HCT116 (cell line): ENCODE data around the gene NPM3. TPM values are rescaled to one million over a fixed set of nuclear protein-coding genes. Genes with fewer than 3 reads are reported as not detected.

Source experiments
- ATAC-seq: fragments of 200-7000 bp; cut with Tn5 transposase; 2 replicates; pipeline ENCODE4 v1.9.1; 2020; ENCODE audit warnings: mild to moderate bottlenecking, moderate library complexity
- BruUV-seq: library from RNA; stranded (reverse); fragments of 400-500 nt; replicated peaks from 2 replicates; lab custom pipeline; 2021; lab: Mats Ljungman, UMichigan
- CTCF ChIA-PET: fragments of 300-600 bp; sonication (Branson Sonifier 250); formaldehyde crosslinking; loops from one replicate; lab custom pipeline; 2021; ENCODE audit warnings: antibody characterized with exemption; lab: Charles Lee
- POLR2A ChIA-PET: fragments of 300-600, 350-600 bp; sonication (Branson Sonifier 250); formaldehyde crosslinking; loops from one replicate; lab custom pipeline; 2021; ENCODE audit warnings: antibody characterized with exemption; lab: Charles Lee
- RAD21 ChIA-PET, 2 experiments: fragments of 300-600 bp; sonication (Branson Sonifier 250); formaldehyde crosslinking; loops; one replicate each; lab custom pipeline; 2023; ENCODE audit warnings: low total read pairs in 2 of 2; ENCODE audit not compliant: uncharacterized antibody in 2 of 2, unreplicated experiment in 2 of 2, low non-redundant PET in 1 of 2; lab: Charles Lee
- DNase-seq: peaks from one replicate; pipeline ENCODE4 v3.0.0-alpha.2; 2010; ENCODE audit warnings: low read depth, low spot score
- H2AFZ ChIP-seq: fragments of 200-600 bp; shearing (Covaris generic), sonication (generic); 2 replicates; pipeline ENCODE4 v1.6.1; 2017; ENCODE audit warnings: low read depth, mixed run types, mixed read lengths, antibody characterized with exemption, low read length; ENCODE audit not compliant: poor library complexity, severe bottlenecking
- H3K27ac ChIP-seq: 2 replicates; pipeline ENCODE4 v1.5.1; 2012; ENCODE audit warnings: low read depth, low read length
- H3K27me3 ChIP-seq: fragments of 200-600 bp; sonication (generic); 2 replicates; pipeline ENCODE4 v1.6.1; 2016; ENCODE audit warnings: mixed run types, low read length, mixed read lengths; ENCODE audit not compliant: insufficient read depth
- H3K36me3 ChIP-seq, 2 experiments: fragments of 200-500 bp in 1 of 2; fragments of 200-600 bp in 1 of 2; sonication (Bioruptor generic) in 1 of 2; sonication (generic) in 1 of 2; 2 replicates each; pipeline versions ENCODE4 v1.5.1 to v1.6.1; 2014 to 2016; ENCODE audit warnings: low read length in 2 of 2, inconsistent platforms in 1 of 2, mixed read lengths in 1 of 2, mixed run types in 1 of 2; ENCODE audit not compliant: insufficient read depth in 2 of 2, control insufficient read depth in 1 of 2
- H3K4me1 ChIP-seq, 2 experiments: fragments of 200-600 bp in 1 of 2; sonication (generic) in 1 of 2; 2 replicates each; pipeline versions ENCODE4 v1.5.1 to v1.6.1; 2012 to 2017; ENCODE audit warnings: low read length in 2 of 2, inconsistent platforms in 1 of 2, mild to moderate bottlenecking in 1 of 2, mixed read lengths in 1 of 2, mixed run types in 1 of 2, moderate library complexity in 1 of 2; ENCODE audit not compliant: insufficient read depth in 2 of 2, control insufficient read depth in 1 of 2
- H3K4me2 ChIP-seq: fragments of 200-600 bp; sonication (generic); 2 replicates; pipeline ENCODE4 v1.6.1; 2017; ENCODE audit warnings: mixed run types, low read length, mixed read lengths
- H3K4me3 ChIP-seq, 2 experiments: fragments of 200-600 bp in 1 of 2; sonication (generic) in 1 of 2; replicated peaks in 1 of 2; 2 replicates each; pipeline ENCODE4 v1.5.1; 2011 to 2016; ENCODE audit warnings: low read length in 2 of 2, control low read depth in 1 of 2, low read depth in 1 of 2, mild to moderate bottlenecking in 1 of 2, mixed read lengths in 1 of 2, mixed run types in 1 of 2
- H3K79me2 ChIP-seq: fragments of 200-600 bp; sonication (generic); 2 replicates; pipeline ENCODE4 v1.6.1; 2017; ENCODE audit warnings: mild to moderate bottlenecking, mixed run types, low read length, moderate library complexity, mixed read lengths; ENCODE audit not compliant: insufficient read depth
- H3K9ac ChIP-seq: fragments of 200-600 bp; sonication (generic); 2 replicates; pipeline ENCODE4 v1.6.1; 2016; ENCODE audit warnings: low read length, mixed read lengths
- H3K9me2 ChIP-seq: fragments of 200-600 bp; sonication (generic), shearing (Covaris generic); 2 replicates; pipeline ENCODE4 v1.6.1; 2017; ENCODE audit warnings: mixed run types, mild to moderate bottlenecking, moderate library complexity; ENCODE audit not compliant: insufficient read depth
- H3K9me3 ChIP-seq, 2 experiments: fragments of 200-500 bp in 1 of 2; fragments of 200-600 bp in 1 of 2; sonication (Bioruptor generic) in 1 of 2; sonication (generic) in 1 of 2; 2 replicates each; pipeline ENCODE4 v1.6.1; 2014 to 2017; ENCODE audit warnings: low read length in 2 of 2, mixed read lengths in 2 of 2, inconsistent platforms in 1 of 2, low read depth in 1 of 2, mild to moderate bottlenecking in 1 of 2, mixed run types in 1 of 2, moderate library complexity in 1 of 2; ENCODE audit not compliant: control insufficient read depth in 1 of 2, insufficient read depth in 1 of 2
- H4K20me1 ChIP-seq: fragments of 200-600 bp; sonication (generic), shearing (Covaris generic); 2 replicates; pipeline ENCODE4 v1.6.1; 2017; ENCODE audit warnings: mixed run types, mild to moderate bottlenecking, moderate library complexity; ENCODE audit not compliant: insufficient read depth
- CEBPB ChIP-seq: IDR thresholded peaks from 2 replicates; pipeline ENCODE4 v1.6.1; 2012; ENCODE audit warnings: low read depth
- EGR1 ChIP-seq: IDR thresholded peaks from 2 replicates; pipeline ENCODE4 v1.6.1; 2012; ENCODE audit warnings: low read depth
- EZH2phosphoT487 ChIP-seq: fragments of 200-600 bp; IDR thresholded peaks from 2 replicates; pipeline ENCODE4 v1.6.1; 2018; ENCODE audit warnings: antibody characterized with exemption, borderline replicate concordance
- FOSL1 ChIP-seq: IDR thresholded peaks from 2 replicates; pipeline ENCODE4 v1.6.1; 2012; ENCODE audit warnings: low read depth
- POLR2A ChIP-seq: IDR thresholded peaks from 2 replicates; pipeline ENCODE4 v1.7.0; 2011; ENCODE audit warnings: borderline replicate concordance; ENCODE audit not compliant: insufficient read depth, insufficient read length; ENCODE audit errors: extremely low read depth
- POLR2AphosphoS5 ChIP-seq: IDR thresholded peaks from 2 replicates; pipeline ENCODE4 v1.6.1; 2011; ENCODE audit warnings: mild to moderate bottlenecking, low read depth, low read length, moderate library complexity
- SP1 ChIP-seq: IDR thresholded peaks from 2 replicates; pipeline ENCODE4 v1.6.1; 2012; ENCODE audit warnings: low read depth
- SRF ChIP-seq: IDR thresholded peaks from 2 replicates; pipeline ENCODE4 v1.6.1; 2012; ENCODE audit warnings: low read depth
- TCF7L2 ChIP-seq: IDR thresholded peaks from 2 replicates; pipeline ENCODE4 v1.7.0; 2011; ENCODE audit warnings: borderline replicate concordance, inconsistent platforms; ENCODE audit not compliant: insufficient read depth, insufficient read length; ENCODE audit errors: extremely low read depth
- YY1 ChIP-seq: IDR thresholded peaks from 2 replicates; pipeline ENCODE4 v1.6.1; 2011; ENCODE audit warnings: low read length, low read depth, moderate library complexity, mild to moderate bottlenecking; ENCODE audit not compliant: insufficient replicate concordance; ENCODE audit errors: extremely low read depth
- ZNF274 ChIP-seq: fragments of 200-500 bp; sonication (Bioruptor generic); IDR thresholded peaks from 2 replicates; pipeline ENCODE4 v1.6.1; 2014; ENCODE audit warnings: mild to moderate bottlenecking, low read depth, low read length, inconsistent platforms
- intact Hi-C: fragments of 100-400 bp; cut with micrococcal nuclease; formaldehyde crosslinking; loops from 2 replicates; pipeline ENCODE4 v1.10.0; 2022
- total RNA-seq: library from RNA; stranded (reverse); gene quantifications from one replicate; pipeline ENCODE4 v1.2.1, GENCODE V29; 2021; ENCODE audit not compliant: unreplicated experiment
- TF ChIP-seq, protein P1 (sequence below): IDR thresholded peaks from 2 replicates; pipeline ENCODE4 v1.6.1; 2012
- TF ChIP-seq, protein P2 (sequence below): IDR thresholded peaks from 2 replicates; pipeline ENCODE4 v1.6.1; 2012
- TF ChIP-seq, protein P3 (sequence below): IDR thresholded peaks from 2 replicates; pipeline ENCODE4 v1.6.1; 2011; ENCODE audit warnings: mild to moderate bottlenecking, low read length, moderate library complexity; ENCODE audit not compliant: insufficient replicate concordance; ENCODE audit errors: extremely low read depth
- TF ChIP-seq, protein P4 (sequence below), 3 experiments: fragments of 200-600 bp in 1 of 3; sonication (generic) in 1 of 3; IDR thresholded peaks in 2 of 3; conservative IDR thresholded peaks in 1 of 3; 2 replicates each; pipeline ENCODE4 v1.5.1; 2012 to 2017; ENCODE audit warnings: low read depth in 2 of 3, low read length in 2 of 3, antibody characterized with exemption in 1 of 3, borderline replicate concordance in 1 of 3, control low read depth in 1 of 3, mild to moderate bottlenecking in 1 of 3, mixed read lengths in 1 of 3, mixed run types in 1 of 3, moderate library complexity in 1 of 3; ENCODE audit not compliant: insufficient read depth in 1 of 3

NPM3 gene
- total RNA-seq, 1 experiment from 2014 or later: 267 TPM

DNA sequence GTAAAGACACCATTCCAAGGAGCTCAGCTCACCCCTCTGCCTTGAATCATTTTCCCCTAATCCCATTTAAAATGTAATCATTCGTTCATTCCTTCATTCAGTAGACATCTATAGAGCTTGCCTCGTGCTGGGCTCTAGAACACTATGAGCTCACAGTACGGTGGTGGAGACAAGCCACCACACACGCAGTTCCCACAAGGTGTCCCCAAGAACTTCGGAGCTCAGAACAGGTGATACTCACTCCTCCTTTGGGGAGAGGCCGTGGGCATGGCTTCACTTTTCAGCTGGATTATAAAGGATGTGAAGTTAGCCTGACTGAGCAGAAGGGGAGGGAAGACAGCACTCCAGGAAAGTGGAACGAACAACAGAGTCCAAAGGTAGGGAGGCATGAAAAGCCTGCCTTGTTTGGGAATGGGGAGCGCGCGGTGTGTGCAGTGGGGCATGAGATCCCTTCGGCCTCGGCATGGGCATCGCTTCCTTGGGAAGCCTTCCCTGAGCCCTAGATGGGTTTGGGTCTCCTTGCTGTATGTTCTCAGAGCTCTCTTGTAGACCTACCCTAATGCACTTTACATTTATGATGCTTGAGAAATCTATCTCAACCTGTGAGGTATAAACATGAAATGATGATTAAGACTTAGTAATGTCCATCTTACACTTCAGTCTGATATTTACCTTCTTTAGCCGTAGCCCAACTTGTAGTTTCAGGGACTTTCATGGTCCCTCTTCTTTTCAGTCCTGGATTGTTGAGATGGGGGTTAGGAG lies 35.8 kb upstream of the NPM3 start:
- H3K27me3 ChIP-seq: no peaks in the 10 kb centered on the region
- BruUV-seq: TSS peak; percentile 80
- peak overlapping the region; percentile 87 to 96 for H3K4me3 ChIP-seq
- H3K9ac ChIP-seq: peak overlapping the region; percentile 97
- no peaks in the 10 kb centered on the region for H3K9me3 ChIP-seq
- H2AFZ ChIP-seq: peak overlapping the region; percentile 3
- ATAC-seq (peak; percentile 55), DNase-seq (no peak)
- intact Hi-C loops: loop anchor here (5.0 kb wide), 1 partner anchor 37 kb away; the partner anchor contains the start of gene NPM3
- no peaks in the 10 kb centered on the region; a peak in 1 of 4 replicates for H3K36me3 ChIP-seq
- H3K4me1 ChIP-seq: peaks cover 18 to 31% of the 10 kb centered on the region in 2 experiments
- peak overlapping the region; percentile 81 for H3K27ac ChIP-seq
- TF ChIP-seq CEBPB (no peak), EGR1 (no peak), YY1 (no peak), SP1 (no peak), POLR2AphosphoS5 (no peak), FOSL1 (no peak), EZH2phosphoT487 (no peak), POLR2A (no peak), TCF7L2 (no peak), ZNF274 (no peak), SRF (no peak)
- TF ChIP-seq, protein P1, sequence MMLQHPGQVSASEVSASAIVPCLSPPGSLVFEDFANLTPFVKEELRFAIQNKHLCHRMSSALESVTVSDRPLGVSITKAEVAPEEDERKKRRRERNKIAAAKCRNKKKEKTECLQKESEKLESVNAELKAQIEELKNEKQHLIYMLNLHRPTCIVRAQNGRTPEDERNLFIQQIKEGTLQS: no peak
- TF ChIP-seq, protein P2, sequence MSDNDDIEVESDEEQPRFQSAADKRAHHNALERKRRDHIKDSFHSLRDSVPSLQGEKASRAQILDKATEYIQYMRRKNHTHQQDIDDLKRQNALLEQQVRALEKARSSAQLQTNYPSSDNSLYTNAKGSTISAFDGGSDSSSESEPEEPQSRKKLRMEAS: no peak
- TF ChIP-seq, protein P3, sequence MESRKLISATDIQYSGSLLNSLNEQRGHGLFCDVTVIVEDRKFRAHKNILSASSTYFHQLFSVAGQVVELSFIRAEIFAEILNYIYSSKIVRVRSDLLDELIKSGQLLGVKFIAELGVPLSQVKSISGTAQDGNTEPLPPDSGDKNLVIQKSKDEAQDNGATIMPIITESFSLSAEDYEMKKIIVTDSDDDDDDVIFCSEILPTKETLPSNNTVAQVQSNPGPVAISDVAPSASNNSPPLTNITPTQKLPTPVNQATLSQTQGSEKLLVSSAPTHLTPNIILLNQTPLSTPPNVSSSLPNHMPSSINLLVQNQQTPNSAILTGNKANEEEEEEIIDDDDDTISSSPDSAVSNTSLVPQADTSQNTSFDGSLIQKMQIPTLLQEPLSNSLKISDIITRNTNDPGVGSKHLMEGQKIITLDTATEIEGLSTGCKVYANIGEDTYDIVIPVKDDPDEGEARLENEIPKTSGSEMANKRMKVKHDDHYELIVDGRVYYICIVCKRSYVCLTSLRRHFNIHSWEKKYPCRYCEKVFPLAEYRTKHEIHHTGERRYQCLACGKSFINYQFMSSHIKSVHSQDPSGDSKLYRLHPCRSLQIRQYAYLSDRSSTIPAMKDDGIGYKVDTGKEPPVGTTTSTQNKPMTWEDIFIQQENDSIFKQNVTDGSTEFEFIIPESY: no peak
- TF ChIP-seq, protein P4, sequence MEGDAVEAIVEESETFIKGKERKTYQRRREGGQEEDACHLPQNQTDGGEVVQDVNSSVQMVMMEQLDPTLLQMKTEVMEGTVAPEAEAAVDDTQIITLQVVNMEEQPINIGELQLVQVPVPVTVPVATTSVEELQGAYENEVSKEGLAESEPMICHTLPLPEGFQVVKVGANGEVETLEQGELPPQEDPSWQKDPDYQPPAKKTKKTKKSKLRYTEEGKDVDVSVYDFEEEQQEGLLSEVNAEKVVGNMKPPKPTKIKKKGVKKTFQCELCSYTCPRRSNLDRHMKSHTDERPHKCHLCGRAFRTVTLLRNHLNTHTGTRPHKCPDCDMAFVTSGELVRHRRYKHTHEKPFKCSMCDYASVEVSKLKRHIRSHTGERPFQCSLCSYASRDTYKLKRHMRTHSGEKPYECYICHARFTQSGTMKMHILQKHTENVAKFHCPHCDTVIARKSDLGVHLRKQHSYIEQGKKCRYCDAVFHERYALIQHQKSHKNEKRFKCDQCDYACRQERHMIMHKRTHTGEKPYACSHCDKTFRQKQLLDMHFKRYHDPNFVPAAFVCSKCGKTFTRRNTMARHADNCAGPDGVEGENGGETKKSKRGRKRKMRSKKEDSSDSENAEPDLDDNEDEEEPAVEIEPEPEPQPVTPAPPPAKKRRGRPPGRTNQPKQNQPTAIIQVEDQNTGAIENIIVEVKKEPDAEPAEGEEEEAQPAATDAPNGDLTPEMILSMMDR (IDR thresholded peaks at IDR 0.05 in 2 of 3, conservative IDR thresholded peaks at IDR 0.05 in 1 of 3; ENCODE audit: borderline replicate concordance in 1 of 3, insufficient read depth in 1 of 3, low read depth in 2 of 3, low read length in 2 of 3): no peak
- peaks cover 26% of the 10 kb centered on the region; the same call in 1 of the 2 replicates for H4K20me1 ChIP-seq
- RAD21 ChIA-PET: interaction anchor here (0.9 to 2.0 kb wide), 3 partner anchors 21 to 191 kb away, joined by 3 to 9 read pairs (median 8); partner anchors contain the start of gene NPM3 (in 1 of the 2)
- peaks cover 57% of the 10 kb centered on the region for H3K79me2 ChIP-seq
- no peaks in the 10 kb centered on the region for H3K9me2 ChIP-seq
- POLR2A ChIA-PET: interaction anchor here (0.7 to 1.9 kb wide), 10 partner anchors 8 to 191 kb away, joined by 3 to 10 read pairs (median 5); partner anchors contain the start of gene NPM3
- peak overlapping the region; percentile 87 for H3K4me2 ChIP-seq
- CTCF ChIA-PET: interaction anchor here (0.7 to 2.0 kb wide), 11 partner anchors 8 to 605 kb away, joined by 3 to 19 read pairs (median 5); partner anchors contain the start of gene NPM3
